HL-60 (cell line): Measurements from ENCODE around the gene MVK.

Experiments used
- DNase-seq, 2 experiments: peaks; one replicate each; pipeline ENCODE4 v3.0.0-alpha.2; 2010 to 2020; ENCODE audit warnings: low read depth in 1 of 2, low spot score in 1 of 2
- H3K27ac ChIP-seq: fragments of 250-450 bp; sonication (Bioruptor Pico); replicated peaks from 2 replicates; pipeline ENCODE4 v1.5.1; 2020; ENCODE audit warnings: mild to moderate bottlenecking, moderate library complexity
- H3K27me3 ChIP-seq: fragments of 250-450 bp; sonication (Bioruptor Pico); 2 replicates; pipeline ENCODE4 v1.5.1; 2021; ENCODE audit warnings: mild to moderate bottlenecking, moderate library complexity; ENCODE audit not compliant: insufficient read depth, poor library complexity, severe bottlenecking
- H3K4me3 ChIP-seq: replicated peaks from 2 replicates; pipeline ENCODE4 v1.5.1; 2011; ENCODE audit warnings: mild to moderate bottlenecking, control low read depth, low read length; ENCODE audit not compliant: insufficient read depth
- TF ChIP-seq, protein P1 (sequence below): IDR thresholded peaks from 2 replicates; pipeline ENCODE4 v1.6.1; 2012; ENCODE audit warnings: low read depth; ENCODE audit not compliant: insufficient replicate concordance

MVK gene

GRCh38 chr12:109645708-109646107, 72.1 kb downstream of the MVK start:
- TF ChIP-seq, protein P1, sequence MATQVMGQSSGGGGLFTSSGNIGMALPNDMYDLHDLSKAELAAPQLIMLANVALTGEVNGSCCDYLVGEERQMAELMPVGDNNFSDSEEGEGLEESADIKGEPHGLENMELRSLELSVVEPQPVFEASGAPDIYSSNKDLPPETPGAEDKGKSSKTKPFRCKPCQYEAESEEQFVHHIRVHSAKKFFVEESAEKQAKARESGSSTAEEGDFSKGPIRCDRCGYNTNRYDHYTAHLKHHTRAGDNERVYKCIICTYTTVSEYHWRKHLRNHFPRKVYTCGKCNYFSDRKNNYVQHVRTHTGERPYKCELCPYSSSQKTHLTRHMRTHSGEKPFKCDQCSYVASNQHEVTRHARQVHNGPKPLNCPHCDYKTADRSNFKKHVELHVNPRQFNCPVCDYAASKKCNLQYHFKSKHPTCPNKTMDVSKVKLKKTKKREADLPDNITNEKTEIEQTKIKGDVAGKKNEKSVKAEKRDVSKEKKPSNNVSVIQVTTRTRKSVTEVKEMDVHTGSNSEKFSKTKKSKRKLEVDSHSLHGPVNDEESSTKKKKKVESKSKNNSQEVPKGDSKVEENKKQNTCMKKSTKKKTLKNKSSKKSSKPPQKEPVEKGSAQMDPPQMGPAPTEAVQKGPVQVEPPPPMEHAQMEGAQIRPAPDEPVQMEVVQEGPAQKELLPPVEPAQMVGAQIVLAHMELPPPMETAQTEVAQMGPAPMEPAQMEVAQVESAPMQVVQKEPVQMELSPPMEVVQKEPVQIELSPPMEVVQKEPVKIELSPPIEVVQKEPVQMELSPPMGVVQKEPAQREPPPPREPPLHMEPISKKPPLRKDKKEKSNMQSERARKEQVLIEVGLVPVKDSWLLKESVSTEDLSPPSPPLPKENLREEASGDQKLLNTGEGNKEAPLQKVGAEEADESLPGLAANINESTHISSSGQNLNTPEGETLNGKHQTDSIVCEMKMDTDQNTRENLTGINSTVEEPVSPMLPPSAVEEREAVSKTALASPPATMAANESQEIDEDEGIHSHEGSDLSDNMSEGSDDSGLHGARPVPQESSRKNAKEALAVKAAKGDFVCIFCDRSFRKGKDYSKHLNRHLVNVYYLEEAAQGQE, result no peak
- H3K27me3 ChIP-seq, result no peaks in the 10 kb centered on the region
- H3K27ac ChIP-seq, result no peak overlapping the region
- DNase-seq, result no peak
- no peak overlapping the region for H3K4me3 ChIP-seq
